ENCODE results near the gene TNRC6C.

DNA sequence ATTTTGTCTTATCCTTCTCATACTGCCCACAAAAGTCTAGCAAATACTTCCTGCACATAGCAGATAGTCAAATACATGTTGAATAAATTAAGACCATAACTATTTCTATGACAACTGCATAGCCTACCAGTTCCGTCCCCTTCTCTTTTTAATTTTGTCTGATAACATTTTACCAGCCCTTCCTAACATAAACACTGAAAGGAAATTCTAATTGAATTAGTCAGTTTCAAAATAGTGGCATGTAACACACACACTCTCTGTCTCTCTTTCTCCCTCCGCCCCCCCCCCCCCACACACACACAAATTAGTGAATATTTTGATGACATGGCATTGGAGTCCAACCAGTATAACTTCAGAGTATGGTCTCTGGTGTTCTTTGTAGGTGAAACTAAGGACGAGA is 41.8 kb downstream of the TNRC6C start:
- TF ChIP-seq, protein P1, sequence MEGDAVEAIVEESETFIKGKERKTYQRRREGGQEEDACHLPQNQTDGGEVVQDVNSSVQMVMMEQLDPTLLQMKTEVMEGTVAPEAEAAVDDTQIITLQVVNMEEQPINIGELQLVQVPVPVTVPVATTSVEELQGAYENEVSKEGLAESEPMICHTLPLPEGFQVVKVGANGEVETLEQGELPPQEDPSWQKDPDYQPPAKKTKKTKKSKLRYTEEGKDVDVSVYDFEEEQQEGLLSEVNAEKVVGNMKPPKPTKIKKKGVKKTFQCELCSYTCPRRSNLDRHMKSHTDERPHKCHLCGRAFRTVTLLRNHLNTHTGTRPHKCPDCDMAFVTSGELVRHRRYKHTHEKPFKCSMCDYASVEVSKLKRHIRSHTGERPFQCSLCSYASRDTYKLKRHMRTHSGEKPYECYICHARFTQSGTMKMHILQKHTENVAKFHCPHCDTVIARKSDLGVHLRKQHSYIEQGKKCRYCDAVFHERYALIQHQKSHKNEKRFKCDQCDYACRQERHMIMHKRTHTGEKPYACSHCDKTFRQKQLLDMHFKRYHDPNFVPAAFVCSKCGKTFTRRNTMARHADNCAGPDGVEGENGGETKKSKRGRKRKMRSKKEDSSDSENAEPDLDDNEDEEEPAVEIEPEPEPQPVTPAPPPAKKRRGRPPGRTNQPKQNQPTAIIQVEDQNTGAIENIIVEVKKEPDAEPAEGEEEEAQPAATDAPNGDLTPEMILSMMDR (IDR thresholded peaks at IDR 0.05): no peak
- TF ChIP-seq POLR2A (IDR thresholded peaks at IDR 0.05) (no peak), POLR2AphosphoS5 (IDR thresholded peaks at IDR 0.05) (no peak)

All from breast epithelium (tissue), 3 donors.